Calu3 (cell line): Measurements from ENCODE around the gene MBD4. TPM values are rescaled to one million over a fixed set of nuclear protein-coding genes. Genes with fewer than 3 reads are reported as not detected.

Experiments
- BruUV-seq: library from RNA; stranded (reverse); fragments of 400-500 nt; replicated peaks from 2 replicates; lab custom pipeline; 2021; lab: Mats Ljungman, UMichigan
- CTCF ChIA-PET: fragments of 300-600 bp; sonication (Branson Sonifier 250); formaldehyde crosslinking; loops from one replicate; lab custom pipeline; 2022; ENCODE audit warnings: antibody characterized with exemption; lab: Charles Lee
- DNase-seq: peaks from one replicate; pipeline ENCODE4 v3.0.0; 2022
- H3K27ac Mint-ChIP-seq: one replicate; pipeline ENCODE4 v1.8.0; 2022; ENCODE audit warnings: mixed read lengths; ENCODE audit not compliant: unreplicated experiment
- H3K27me3 Mint-ChIP-seq: one replicate; pipeline ENCODE4 v1.8.0; 2022; ENCODE audit warnings: mixed read lengths; ENCODE audit not compliant: unreplicated experiment
- H3K36me3 Mint-ChIP-seq: one replicate; pipeline ENCODE4 v1.8.0; 2022; ENCODE audit warnings: mild to moderate bottlenecking, moderate library complexity, mixed read lengths; ENCODE audit not compliant: insufficient read depth, unreplicated experiment
- H3K4me1 Mint-ChIP-seq: one replicate; pipeline ENCODE4 v1.8.0; 2022; ENCODE audit warnings: mild to moderate bottlenecking, low read depth, mixed read lengths; ENCODE audit not compliant: unreplicated experiment
- H3K4me3 Mint-ChIP-seq: one replicate; pipeline ENCODE4 v1.8.0; 2022; ENCODE audit warnings: mild to moderate bottlenecking, low read depth, moderate library complexity, mixed read lengths; ENCODE audit not compliant: unreplicated experiment
- H3K9me3 Mint-ChIP-seq: one replicate; pipeline ENCODE4 v1.8.0; 2022; ENCODE audit warnings: low read depth, mixed read lengths; ENCODE audit not compliant: unreplicated experiment
- intact Hi-C: fragments of 100-400 bp; cut with micrococcal nuclease; formaldehyde crosslinking; loops from one replicate; pipeline ENCODE4 v1.10.0; 2022; ENCODE audit not compliant: unreplicated experiment
- total RNA-seq: library from RNA; stranded (reverse); gene quantifications from 2 replicates; pipeline ENCODE4 v1.2.3, GENCODE V29; 2022
- TF ChIP-seq, protein P1 (sequence below): fragments of 200-600 bp; IDR thresholded peaks from one replicate; pipeline ENCODE4 v1.8.0; 2022; ENCODE audit warnings: antibody characterized with exemption; ENCODE audit not compliant: unreplicated experiment

The MBD4 gene
- total RNA-seq, 1 experiment from 2014 or later: 52.3 TPM

DNA sequence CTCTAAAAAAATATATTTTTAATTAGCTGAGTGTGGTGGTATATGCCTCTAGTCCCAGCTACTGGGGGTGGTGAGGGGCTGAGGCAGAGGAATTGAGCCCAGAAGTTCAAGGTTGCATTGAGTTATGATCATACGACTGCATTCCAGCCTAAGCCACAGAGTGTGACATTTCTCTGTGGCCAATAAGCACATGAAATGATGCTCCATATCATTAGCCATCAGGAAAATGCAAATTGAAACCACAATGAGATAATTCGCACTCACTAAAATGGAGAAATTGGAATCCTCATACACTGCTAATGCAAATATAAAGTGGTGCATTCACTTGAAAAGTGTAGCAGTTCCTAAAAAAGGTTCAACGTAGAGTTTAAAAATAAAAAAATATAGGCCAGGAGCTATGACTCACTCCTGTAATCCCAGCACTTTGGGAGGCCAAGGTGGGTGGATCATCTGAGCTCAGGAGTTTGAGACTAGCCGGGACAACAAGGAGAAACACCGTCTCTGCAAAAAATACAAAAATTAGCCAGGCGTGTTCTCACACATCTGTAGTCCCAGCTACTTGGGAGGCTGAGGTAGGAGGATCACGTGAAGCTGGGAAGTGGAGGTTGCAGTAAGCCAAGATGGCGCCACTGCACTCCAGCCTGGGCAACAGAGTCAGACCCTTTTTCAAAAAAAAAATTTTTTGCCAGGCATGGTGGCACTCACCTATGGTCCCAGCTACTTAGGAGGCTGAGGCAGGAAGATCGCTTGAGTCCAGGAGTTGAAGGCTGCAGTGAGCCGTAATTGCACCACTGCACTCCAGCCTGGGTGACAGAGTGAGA lies 35.4 kb upstream of the MBD4 start:
- BruUV-seq: no TSS peak

DNA sequence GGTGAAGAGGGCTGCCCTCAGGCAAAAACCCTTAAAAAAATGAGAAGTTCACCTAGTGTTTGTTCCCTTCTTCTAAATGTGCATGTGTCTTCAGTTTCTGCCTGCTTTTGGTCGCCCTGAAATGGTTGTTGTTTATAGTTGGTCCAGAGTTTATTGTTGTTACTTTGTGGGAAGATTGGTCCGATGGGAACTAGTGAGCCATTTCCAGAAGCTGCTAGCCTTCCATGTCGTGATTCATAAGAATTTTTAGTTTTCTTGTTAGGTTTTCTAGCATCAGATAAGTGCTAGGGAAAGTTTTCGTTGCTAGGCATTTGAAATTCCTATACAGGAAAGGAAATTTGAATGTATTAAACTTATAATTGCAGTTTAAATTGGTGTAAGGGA lies 34.0 kb upstream of the MBD4 start:
- no peak overlapping the region for H3K27ac Mint-ChIP-seq
- intact Hi-C loops: no loop called here
- TF ChIP-seq, protein P1, sequence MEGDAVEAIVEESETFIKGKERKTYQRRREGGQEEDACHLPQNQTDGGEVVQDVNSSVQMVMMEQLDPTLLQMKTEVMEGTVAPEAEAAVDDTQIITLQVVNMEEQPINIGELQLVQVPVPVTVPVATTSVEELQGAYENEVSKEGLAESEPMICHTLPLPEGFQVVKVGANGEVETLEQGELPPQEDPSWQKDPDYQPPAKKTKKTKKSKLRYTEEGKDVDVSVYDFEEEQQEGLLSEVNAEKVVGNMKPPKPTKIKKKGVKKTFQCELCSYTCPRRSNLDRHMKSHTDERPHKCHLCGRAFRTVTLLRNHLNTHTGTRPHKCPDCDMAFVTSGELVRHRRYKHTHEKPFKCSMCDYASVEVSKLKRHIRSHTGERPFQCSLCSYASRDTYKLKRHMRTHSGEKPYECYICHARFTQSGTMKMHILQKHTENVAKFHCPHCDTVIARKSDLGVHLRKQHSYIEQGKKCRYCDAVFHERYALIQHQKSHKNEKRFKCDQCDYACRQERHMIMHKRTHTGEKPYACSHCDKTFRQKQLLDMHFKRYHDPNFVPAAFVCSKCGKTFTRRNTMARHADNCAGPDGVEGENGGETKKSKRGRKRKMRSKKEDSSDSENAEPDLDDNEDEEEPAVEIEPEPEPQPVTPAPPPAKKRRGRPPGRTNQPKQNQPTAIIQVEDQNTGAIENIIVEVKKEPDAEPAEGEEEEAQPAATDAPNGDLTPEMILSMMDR: no peak
- CTCF ChIA-PET: interaction anchor here (1.4 kb wide), 1 partner anchor 17 kb away, joined by 4 read pairs; no protein-coding TSS in a partner anchor
- peaks cover 4% of the 10 kb centered on the region for H3K36me3 Mint-ChIP-seq
- H3K4me1 Mint-ChIP-seq: no peaks in the 10 kb centered on the region
- DNase-seq: no peak
- no peak overlapping the region for H3K4me3 Mint-ChIP-seq
- no peaks in the 10 kb centered on the region for H3K9me3 Mint-ChIP-seq
- H3K27me3 Mint-ChIP-seq: no peaks in the 10 kb centered on the region
- BruUV-seq: no TSS peak

More for the DNA sequence above, 35.4 kb upstream of the MBD4 start:
- no peaks in the 10 kb centered on the region for H3K4me1 Mint-ChIP-seq
- no peaks in the 10 kb centered on the region for H3K27me3 Mint-ChIP-seq
- intact Hi-C loops: no loop called here
- TF ChIP-seq, protein P1: no peak
- H3K4me3 Mint-ChIP-seq: no peak overlapping the region
- CTCF ChIA-PET: interaction anchor here (0.7 kb wide), 1 partner anchor 9 kb away, joined by 5 read pairs; no protein-coding TSS in a partner anchor
- DNase-seq: no peak
- H3K27ac Mint-ChIP-seq: no peak overlapping the region
- peaks cover 4% of the 10 kb centered on the region for H3K36me3 Mint-ChIP-seq
- no peaks in the 10 kb centered on the region for H3K9me3 Mint-ChIP-seq

DNA sequence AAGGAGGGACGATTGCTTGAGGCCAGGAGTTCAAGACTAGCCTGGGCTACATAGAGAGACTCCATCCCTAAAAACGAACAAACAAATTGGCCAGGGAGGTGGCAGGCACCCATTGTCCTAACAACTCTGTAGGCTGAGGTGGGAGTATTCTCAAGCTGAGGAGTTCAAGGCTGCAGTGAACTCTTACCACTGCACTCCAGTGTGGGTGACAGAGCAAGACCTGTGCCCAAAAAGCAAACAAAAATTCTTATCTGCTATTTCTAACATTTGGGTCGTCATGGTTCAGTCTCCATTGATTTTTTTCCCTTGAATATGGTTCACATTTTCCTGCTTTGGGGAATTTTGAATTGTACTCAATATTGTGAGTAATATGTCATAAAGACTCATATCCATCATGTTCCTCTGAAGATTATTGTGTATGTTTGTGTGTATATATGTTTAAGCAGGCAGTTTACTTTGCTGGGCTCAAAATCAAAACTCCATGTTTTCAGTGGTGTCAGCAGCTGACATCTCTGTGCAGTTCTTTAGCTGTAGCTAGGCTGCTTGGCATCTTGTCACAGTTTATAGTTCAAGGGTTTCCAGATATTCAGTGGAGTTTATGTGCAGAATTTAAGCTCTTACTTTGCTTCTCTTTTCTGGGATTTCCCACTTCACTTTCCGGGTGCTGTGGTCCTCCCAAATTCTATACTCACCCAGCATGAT lies 33.5 kb upstream of the MBD4 start:
- TF ChIP-seq, protein P1: no peak
- Mint-ChIP-seq H3K9me3 (no peaks in the 10 kb centered on the region), H3K27me3 (no peaks in the 10 kb centered on the region), H3K4me3 (no peak overlapping the region), H3K36me3 (peaks cover 4% of the 10 kb centered on the region), H3K4me1 (no peaks in the 10 kb centered on the region), H3K27ac (no peak overlapping the region)
- BruUV-seq: no TSS peak
- intact Hi-C loops: no loop called here
- DNase-seq: no peak
- CTCF ChIA-PET: interaction anchor here (1.4 kb wide), 1 partner anchor 17 kb away, joined by 4 read pairs; no protein-coding TSS in a partner anchor

DNA sequence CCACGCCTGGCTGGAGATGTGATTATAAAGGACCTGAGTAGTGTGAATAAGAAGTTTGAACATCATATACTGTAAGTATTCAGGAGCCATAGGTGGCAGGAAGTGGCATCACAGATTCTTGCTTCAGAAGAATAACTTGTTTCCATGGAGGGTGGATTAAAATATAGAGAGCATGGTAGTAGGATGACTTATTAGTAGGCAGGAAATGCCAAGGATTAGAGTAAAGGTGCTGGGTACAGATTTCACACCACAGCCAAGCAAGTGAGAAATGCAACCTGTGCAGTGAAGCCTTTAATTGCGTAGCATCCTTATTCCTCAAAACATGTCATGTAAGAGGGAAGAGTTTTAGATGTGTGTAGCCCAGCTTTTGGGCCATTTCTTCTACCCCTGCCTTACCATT lies 31.1 kb upstream of the MBD4 start:
- intact Hi-C loops: no loop called here
- TF ChIP-seq, protein P1: no peak
- H3K9me3 Mint-ChIP-seq: no peaks in the 10 kb centered on the region
- H3K36me3 Mint-ChIP-seq: no peaks in the 10 kb centered on the region
- H3K27ac Mint-ChIP-seq: no peak overlapping the region
- CTCF ChIA-PET: interaction anchor here (1.6 kb wide), 1 partner anchor 19 kb away, joined by 6 read pairs; no protein-coding TSS in a partner anchor
- no peaks in the 10 kb centered on the region for H3K27me3 Mint-ChIP-seq
- no peak overlapping the region for H3K4me3 Mint-ChIP-seq
- H3K4me1 Mint-ChIP-seq: no peaks in the 10 kb centered on the region
- DNase-seq: no peak
- BruUV-seq: no TSS peak
